GM21717 (cell line): ENCODE data around the gene EIF1AX.
"Not testable (repeated sequence)": the region's sequence is repeated elsewhere in the genome, so short reads cannot be mapped to it uniquely, and the experiment has no call there.

Experiments used
- ATAC-seq: cut with Tn5 transposase; IDR thresholded peaks from one replicate; pipeline ENCODE4 v1.9.1; 2021; ENCODE audit warnings: mild to moderate bottlenecking, moderate library complexity; ENCODE audit not compliant: unreplicated experiment

The EIF1AX gene

DNA sequence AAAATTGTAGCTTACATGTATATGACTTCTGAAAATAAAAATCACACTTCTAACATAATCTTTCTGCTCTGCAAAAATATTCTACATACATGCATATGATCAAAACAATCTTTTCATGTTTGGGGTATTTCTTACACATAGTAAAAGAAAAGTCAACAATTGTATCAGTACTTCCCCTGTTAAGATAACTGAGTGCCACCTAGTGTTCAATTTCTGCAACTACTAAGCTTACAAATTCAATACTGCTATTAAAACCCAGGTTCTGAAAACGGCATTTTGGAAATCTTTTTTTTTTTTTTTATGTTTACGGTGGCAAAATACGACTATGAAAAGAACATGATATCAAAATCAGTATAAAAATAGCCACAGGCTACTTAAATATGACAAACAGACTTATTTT is 14.2 kb downstream of the EIF1AX start:
- not testable (repeated sequence) for ATAC-seq

DNA sequence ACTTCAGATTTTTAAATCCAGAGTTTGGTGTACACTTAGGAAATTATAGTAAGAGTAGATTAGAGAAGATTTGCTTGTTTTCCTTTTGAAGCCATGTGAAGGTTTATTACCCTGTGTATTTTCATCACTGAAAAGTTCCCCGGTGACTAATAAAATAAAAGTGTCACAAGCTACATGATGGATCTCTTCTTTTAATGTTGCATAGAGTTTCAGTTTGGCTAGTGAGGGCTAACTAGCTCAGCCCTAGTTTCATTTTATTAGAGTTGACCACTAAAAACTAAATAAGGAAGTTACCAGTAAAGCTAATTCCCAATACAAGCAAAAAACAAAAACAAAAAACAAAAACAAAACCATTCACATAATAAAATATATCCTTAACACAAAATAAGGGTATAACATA is 14.8 kb downstream of the EIF1AX start:
- not testable (repeated sequence) for ATAC-seq

DNA sequence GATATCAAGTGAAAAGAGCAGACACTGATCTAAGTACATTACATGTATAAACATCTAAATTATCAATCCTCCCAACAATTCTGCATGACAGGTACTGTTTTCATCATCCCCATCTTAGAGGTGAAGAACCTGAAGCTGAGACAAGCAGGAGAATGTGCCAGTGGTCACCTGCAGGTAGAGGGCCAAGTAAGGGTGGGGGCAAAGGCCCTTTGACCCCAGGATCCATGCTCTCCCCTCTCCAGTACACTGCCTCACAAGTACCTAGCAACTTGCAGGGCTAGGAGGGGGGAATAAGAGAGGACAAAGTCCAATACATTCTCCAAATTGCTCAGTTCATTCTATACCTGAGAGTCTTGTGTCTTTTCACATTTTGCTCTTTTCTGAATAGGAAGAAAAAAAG is 16.7 kb downstream of the EIF1AX start:
- ATAC-seq, result no peak

DNA sequence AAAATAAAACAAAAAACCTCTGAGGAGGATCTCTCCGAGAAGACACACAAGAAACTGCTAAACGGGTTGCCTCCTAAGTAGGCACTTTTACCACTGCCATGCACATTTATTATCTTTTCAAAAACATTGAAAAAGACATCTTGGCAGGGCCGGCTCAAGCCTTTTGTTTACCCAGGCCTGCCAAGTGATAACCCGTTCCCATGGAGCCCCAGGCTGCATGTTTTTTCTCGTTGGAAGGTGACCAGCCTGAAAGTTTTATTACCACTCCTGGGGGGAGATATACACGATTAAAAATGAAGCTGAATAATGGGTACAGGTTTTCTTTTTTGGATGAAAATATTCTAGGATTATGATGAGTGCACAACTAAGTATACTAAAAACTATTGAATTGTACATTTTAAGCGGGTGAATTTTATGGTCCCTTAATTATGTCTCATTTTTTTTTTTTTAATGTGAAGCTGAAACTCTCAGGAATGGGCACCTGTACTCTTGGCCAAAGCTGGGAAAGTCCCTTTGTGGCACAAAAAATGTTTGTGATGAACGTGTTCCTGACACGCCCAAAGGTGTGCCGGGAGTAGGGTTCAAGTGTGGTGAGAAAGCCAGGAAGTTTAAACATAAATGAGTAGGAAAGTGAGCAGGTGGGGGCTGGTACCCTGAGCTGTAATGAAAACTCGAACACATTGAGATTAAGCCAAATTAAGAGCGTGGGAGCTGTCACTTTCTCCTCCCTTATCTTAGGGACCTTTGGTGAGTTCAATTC is 23.4 kb downstream of the EIF1AX start:
- no peak for ATAC-seq

DNA sequence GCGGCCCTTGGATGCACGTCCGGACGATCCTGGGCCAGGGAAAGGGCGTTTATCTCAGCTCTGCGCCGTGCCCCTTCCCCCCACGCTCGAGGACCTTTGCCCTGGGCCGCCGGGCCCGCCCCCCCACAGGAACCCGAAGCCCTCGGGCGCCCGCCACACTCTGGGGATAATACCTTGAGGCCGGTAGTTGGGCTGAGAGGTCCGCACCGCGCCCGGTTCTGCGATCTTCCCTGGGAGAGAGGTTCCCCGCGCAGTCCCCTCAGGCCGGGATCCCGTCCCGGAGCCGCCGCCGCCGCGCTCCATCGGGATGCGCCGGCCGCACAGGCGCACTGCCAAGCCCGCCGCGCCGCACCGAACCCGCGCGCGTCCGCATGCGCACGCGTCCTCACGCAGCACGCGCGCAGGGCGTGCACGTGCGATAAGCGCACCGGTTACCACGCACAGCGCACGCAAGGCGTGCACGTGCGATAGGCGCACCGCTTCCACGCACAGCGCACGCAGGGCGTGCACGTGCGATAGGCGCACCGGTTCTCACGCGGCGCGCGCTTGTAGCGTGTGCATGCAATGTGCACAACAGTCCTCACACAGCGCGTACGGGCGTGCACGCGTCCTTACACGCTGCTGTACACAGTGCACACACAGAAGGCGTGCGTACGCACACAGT is 24.9 kb downstream of the EIF1AX start, which contains the start of gene MAP7D2:
Gene MAP7D2, minus strand, starts transcription at position 331 of the 664 bp plus-strand sequence. Its CDS starts 28 bp downstream, at position 303.
- no peak for ATAC-seq

DNA sequence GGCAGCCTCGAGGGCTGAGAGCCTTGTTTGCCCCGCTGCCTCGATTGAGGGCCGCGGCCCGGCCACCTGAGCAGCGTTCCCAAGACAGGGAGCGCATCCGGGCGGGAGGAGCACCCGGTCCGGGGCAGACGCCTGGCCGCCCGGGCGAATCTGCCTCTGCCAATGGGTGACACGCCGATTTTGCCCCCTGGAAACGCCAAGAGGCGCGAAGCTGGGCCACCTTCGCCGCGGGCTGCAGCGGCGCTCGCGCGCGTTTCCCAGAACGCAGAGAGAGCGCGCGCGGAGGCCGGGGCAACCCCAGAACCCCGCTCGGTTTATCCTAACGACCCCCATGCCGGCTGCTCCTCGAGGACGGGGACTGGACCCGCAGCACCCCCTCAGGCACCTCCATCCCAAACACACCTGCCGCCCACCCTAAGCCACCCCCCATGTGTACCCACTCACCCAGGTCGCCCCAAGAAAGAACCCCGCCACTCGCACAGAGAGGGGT is 25.5 kb downstream of the EIF1AX start:
- ATAC-seq, result no peak

DNA sequence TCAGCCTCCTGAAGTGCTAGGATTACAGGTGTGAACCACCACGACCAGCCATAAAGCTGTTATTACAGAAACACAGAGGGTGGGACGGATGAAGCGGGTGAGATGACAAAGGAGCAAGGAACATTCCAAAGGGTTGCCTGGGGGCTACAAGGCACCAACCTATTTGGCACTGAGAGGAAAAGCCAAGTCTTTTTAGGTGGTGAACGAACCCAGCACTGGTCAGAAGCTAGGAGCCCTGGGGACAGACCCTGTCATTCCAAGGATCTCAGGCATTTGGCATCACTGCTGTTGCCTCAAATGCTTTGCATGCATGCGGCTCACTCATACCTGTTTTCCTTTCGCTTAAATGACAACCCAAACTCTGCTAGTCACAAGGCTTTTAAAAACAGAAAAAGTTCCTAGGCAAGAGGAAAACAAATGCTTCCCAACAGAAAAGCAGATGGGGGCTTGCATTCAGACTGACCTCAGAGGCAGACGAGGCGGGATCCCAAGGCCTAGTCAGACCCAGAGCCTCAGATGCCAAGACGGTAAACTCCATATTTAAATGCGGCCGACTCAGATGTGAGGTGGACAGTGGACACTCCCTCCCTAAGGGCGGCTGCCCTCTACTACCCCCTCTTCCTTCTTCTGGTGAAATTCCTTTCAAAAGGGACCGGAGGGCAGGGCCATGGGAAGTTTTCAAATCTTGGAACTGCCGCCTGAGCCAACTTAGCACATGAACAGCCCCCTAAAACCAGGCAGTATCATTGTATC is 29.4 kb downstream of the EIF1AX start:
- ATAC-seq, result no peak

DNA sequence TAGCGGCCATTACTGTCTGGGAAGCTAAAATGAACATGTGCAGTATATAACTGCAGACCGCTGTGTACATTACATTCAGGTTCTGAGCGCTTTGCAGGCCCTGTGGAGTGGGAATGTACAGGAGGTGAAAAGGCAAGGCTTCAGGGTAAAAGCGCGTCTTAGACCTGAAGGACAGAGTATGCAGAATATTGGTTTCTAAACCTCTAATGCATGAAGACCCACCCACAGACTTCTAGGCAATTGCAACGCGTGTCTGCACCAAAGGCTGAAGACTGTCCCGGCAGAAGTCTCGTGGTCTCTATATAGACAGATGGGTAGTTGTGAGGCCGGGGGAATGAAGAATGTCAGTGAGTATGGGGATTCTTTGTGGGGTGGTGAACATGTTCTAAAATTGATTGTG is 30.4 kb downstream of the EIF1AX start:
- ATAC-seq, result no peak

DNA sequence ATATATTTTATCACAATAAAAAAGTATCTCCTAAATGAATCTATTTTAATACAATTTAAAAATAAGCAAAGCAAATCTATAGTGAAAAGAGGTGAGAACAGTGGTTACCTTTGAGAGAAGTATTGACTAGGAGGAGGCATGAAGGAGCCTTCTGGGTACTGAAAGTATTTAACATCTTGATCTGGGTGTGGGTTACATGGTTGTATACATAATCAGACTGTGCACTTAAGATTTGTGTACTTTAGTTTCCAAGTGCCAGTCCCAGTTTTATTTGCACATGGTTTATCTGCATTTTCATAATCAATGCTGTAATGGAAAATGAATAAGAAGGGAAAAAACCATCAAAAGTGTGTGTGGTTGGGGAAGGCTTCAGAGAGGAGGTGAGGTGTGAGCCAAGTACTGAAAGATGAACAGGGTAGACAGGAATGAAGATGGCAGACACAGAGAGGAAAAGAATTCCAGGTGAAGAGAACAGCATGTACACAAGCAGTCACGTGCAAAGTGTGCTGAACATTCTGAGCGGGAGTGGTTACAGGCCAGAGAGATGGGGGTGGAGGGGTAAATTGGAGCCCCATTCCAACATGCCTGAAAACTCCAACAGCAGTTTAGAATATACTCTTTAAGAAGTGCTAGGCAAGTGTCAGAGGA is 39.6 kb downstream of the EIF1AX start:
- ATAC-seq, result no peak

DNA sequence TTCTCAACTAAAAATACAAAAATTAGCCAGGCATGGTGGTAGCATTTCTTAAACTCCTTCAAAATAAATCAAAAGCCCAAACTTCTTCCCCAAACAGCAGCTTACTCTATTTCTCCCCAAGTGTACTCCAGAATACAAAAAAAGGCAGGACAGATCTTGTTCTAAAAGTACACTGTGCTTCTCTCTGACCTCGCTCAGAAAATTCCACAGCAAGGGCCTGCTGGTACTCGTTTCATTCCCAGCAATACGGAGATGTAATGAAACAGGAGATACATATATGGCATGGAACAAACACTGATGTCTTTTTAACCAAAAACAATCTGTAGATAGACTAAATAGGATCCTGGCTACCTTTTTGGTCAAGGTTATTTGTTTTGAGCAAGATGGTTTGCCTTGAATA is 50.1 kb downstream of the EIF1AX start:
- ATAC-seq, result no peak

DNA sequence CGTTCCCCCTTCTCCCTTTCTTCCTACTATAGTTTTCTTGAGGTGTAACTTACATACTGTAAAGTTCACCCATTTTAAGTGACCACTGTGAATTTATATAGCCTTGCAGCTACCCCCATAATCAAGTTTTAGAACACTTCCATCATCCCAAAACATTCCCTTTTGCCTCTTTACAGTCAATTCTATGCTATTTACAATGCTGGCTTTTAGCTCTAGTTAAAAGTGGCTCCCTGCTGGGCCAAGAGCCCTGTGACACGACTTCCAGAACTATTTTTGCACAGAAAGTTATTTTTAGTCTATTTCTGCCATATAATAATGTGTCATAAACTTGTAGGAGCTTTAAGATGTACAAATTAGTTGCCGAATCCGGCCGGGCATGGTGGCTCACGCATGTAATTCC is 51.8 kb downstream of the EIF1AX start:
- ATAC-seq, result no peak

DNA sequence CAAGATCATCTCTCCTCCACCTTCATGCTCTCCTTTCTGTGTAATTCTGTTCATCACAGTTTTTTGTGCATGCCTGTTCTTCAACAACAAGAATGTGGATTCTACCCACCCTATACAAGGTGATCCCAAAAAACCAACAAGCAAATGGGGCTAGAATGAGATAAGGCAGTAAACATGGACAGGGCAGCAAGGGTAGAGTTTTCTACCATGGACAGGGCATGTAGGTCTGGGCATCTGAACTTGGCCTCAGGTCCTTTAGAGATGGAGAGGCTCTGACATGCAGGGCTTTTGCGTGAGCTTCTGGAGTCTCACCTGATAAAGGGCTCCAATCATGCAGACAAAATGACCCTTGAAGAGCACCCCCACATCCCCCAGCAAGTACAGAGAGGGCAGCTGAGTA is 61.4 kb downstream of the EIF1AX start:
- ATAC-seq, result no peak
